Pons (tissue), 1 donor: ENCODE measurements around the gene RCOR2.
A peak's percentile ranks its signal among the peaks of the same experiment; 100 is the strongest.

Experiments used
- DNase-seq: peaks from one replicate; pipeline ENCODE4 v3.0.0-alpha.2; 2016; ENCODE audit warnings: low spot score

RCOR2 gene

GRCh38 chr11:63907063-63907462 lies 9.9 kb downstream of the RCOR2 start:
- no peak for DNase-seq

GRCh38 chr11:63906585-63906984 lies 10.4 kb downstream of the RCOR2 start:
- DNase-seq = no peak

- no peak for DNase-seq
Measured at GRCh38 chr11:63906087-63906486, 10.9 kb downstream of the RCOR2 start.

- DNase-seq = no peak
Measured at GRCh38 chr11:63905179-63905578, 11.8 kb downstream of the RCOR2 start.

GRCh38 chr11:63904743-63905142 lies 12.2 kb downstream of the RCOR2 start:
- DNase-seq = no peak

- DNase-seq = no peak
Measured at GRCh38 chr11:63903884-63904283, 13.1 kb downstream of the RCOR2 start.

GRCh38 chr11:63901660-63902059 lies 15.3 kb downstream of the RCOR2 start:
- no peak for DNase-seq

- no peak for DNase-seq
Measured at GRCh38 chr11:63897459-63898146, 19.4 kb downstream of the RCOR2 start.

GRCh38 chr11:63896071-63896470 lies 20.9 kb downstream of the RCOR2 start:
- DNase-seq = no peak

- no peak for DNase-seq
Measured at GRCh38 chr11:63893355-63893754, 23.6 kb downstream of the RCOR2 start.

- no peak for DNase-seq
Measured at GRCh38 chr11:63892228-63892627, 24.7 kb downstream of the RCOR2 start.

- DNase-seq = no peak
Measured at GRCh38 chr11:63890368-63890767, 26.6 kb downstream of the RCOR2 start.

GRCh38 chr11:63889344-63889743 lies 27.6 kb downstream of the RCOR2 start:
- no peak for DNase-seq

- DNase-seq = peak; percentile 25
Measured at GRCh38 chr11:63888170-63889086, 28.5 kb downstream of the RCOR2 start.

GRCh38 chr11:63887386-63887999 lies 29.5 kb downstream of the RCOR2 start:
- DNase-seq = no peak

GRCh38 chr11:63884196-63884932 lies 32.6 kb downstream of the RCOR2 start:
- DNase-seq = no peak

GRCh38 chr11:63883791-63884190 lies 33.2 kb downstream of the RCOR2 start:
- DNase-seq = no peak

- no peak for DNase-seq
Measured at GRCh38 chr11:63882555-63883242, 34.3 kb downstream of the RCOR2 start.

GRCh38 chr11:63880403-63880790 lies 36.6 kb downstream of the RCOR2 start:
- DNase-seq = peak; percentile 90

GRCh38 chr11:63879598-63880402 lies 37.2 kb downstream of the RCOR2 start:
- no peak for DNase-seq
